C4-2B (cell line): ENCODE measurements around the gene ISCU.

ENCODE experiments used
- H3K27ac ChIP-seq: fragments of 450-650 bp; 2 replicates; pipeline ENCODE4 v1.5.1; 2017
- ZFX ChIP-seq: fragments of 450-650 bp; IDR thresholded peaks from 2 replicates; pipeline ENCODE4 v1.6.1; 2017
- TF ChIP-seq, protein P1 (sequence below): fragments of 450-650 bp; conservative IDR thresholded peaks from 2 replicates; pipeline ENCODE4 v1.5.1; 2017; ENCODE audit warnings: mild to moderate bottlenecking

Gene ISCU

DNA sequence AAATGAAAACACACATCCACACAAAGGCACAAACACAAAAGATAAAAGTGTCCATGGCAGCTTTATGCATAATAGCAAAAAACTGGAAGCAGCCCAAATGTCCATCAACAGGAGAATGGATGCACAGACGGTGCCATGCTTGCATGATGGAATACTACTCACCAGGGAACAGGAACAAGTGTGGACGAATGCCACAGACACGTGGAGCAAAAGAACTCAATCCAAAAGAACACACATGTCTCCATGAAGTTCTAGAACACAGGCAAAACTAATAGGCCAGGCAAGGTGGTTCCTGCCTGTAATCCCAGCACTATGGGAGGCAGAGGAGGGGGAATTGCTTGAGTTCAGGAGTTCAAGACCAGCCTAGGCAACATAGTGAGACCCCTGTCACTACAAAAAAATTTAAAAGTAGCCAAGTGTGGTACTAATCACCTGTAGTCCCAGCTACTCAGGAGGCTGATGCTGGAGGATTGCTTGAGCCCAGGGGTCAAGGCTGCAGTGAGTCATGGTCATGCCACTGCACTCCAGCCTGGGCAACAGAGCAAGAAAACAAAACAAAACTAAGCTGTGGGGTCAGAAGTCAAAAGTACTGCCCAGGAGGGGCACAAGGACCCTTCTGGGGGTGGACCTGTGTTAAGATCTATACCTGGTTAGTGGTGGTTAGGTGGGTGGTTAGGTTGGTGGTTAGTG lies 42.7 kb downstream of the ISCU start:
- no peak overlapping the region for H3K27ac ChIP-seq
- TF ChIP-seq, protein P1, sequence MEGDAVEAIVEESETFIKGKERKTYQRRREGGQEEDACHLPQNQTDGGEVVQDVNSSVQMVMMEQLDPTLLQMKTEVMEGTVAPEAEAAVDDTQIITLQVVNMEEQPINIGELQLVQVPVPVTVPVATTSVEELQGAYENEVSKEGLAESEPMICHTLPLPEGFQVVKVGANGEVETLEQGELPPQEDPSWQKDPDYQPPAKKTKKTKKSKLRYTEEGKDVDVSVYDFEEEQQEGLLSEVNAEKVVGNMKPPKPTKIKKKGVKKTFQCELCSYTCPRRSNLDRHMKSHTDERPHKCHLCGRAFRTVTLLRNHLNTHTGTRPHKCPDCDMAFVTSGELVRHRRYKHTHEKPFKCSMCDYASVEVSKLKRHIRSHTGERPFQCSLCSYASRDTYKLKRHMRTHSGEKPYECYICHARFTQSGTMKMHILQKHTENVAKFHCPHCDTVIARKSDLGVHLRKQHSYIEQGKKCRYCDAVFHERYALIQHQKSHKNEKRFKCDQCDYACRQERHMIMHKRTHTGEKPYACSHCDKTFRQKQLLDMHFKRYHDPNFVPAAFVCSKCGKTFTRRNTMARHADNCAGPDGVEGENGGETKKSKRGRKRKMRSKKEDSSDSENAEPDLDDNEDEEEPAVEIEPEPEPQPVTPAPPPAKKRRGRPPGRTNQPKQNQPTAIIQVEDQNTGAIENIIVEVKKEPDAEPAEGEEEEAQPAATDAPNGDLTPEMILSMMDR, result no peak
- no peak for TF ChIP-seq ZFX

- TF ChIP-seq, protein P1, result no peak
- TF ChIP-seq ZFX, result no peak
- H3K27ac ChIP-seq, result no peak overlapping the region
These were observed 43.5 kb downstream of the ISCU start for GRCh38 chr12:108605690-108606406.

GRCh38 chr12:108606492-108606891 lies 44.1 kb downstream of the ISCU start:
- TF ChIP-seq ZFX, result no peak
- TF ChIP-seq, protein P1, result no peak
- H3K27ac ChIP-seq, result no peak overlapping the region

- no peak overlapping the region for H3K27ac ChIP-seq
- TF ChIP-seq, protein P1, result no peak
- TF ChIP-seq ZFX, result no peak
These were observed 45.7 kb downstream of the ISCU start for GRCh38 chr12:108607981-108608600.

DNA sequence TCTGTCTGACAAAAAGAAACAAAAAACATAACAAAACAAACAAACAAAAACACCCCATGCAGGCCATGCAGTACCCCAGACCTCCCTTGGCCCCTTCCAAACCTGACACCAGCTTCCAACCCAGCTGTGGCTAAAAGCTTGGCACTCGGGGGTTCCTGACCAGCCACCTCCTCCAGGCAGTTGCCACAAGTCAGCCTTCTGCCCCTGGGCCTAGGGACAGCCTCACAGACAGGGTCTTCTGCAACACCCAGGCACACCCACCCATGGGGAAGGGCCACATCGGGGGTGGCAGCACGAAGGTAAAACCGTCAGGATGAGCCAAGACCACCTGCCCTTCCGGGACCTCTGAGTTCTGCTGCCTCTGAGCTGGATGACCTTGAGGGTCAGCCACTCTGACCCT lies 46.2 kb downstream of the ISCU start:
- TF ChIP-seq, protein P1, result no peak
- TF ChIP-seq ZFX, result no peak
- H3K27ac ChIP-seq, result no peak overlapping the region

DNA sequence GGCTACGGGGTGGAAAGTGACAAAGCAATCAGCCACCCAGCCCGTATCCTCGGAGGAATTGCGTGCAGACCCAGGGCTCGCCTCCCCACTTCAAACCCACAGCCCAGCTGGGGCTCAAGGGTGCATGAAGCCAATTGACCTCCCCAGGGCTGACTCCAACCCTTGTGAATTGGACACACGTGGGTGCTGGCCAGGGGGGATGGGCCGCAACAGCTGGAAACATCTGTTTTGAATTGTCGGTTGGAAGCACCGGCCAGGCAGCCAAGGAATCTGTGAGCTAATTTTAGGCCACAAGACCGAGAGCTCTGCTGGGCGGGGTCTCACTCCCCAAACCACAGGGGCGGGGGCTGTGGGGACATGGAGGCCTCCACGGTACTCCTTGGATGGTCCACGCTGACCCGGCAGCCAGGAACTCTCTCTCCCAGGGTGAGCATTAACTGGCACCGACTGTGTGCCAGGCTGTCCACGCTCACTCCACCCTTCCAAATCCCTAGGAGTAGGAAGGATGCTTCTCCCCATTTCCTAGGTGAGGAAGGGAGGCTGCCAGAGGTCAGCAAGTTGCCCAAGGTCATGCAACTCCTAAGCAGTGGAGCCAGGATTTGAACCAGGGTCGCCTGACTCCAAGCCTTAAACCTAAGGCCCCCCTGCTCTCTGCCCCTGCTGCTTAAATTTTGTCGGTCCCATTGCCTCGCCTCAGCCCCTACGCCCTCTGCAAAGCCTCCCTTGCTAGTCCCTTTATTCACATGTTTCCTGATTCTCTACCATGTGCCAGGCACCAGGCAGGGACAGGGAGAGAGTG lies 47.3 kb downstream of the ISCU start:
- TF ChIP-seq, protein P1, result no peak
- TF ChIP-seq ZFX, result no peak
- H3K27ac ChIP-seq, result no peak overlapping the region
